ENCODE data around the gene SORCS2.
"Not testable (repeated sequence)": the region's sequence is repeated elsewhere in the genome, so short reads cannot be mapped to it uniquely, and the experiment has no call there.

SORCS2 gene

GRCh38 chr4:7160439-7160838 is 31.9 kb upstream of the SORCS2 start:
- DNase-seq (ENCODE audit: low read depth in 2 of 2): no peak

DNA sequence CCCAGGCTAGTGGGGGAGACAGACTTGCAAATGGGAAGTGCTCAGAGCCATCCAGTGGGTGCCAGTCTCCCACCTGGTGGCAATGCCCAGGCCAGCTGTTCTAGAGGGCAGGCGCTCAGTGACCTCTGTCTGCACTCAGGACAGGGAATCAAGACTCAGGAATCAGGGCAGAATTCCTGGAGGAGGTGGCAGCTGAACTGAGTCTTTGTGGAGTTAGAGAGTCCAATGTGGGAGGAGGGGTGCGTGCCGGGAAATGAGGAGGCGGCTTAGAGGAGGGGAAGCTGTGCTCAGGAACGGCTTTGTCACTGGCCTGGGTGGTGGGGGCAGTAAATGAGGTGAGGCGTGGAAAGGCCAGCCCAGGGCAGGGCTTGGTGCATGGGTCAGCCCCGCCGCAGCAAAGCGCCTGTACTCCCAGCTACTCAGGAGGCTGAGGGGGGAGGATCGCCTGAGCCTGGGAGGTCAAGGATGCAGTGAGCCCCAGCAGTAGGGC is 31.3 kb upstream of the SORCS2 start:
- no peak for DNase-seq (ENCODE audit: low read depth in 2 of 2)

DNA sequence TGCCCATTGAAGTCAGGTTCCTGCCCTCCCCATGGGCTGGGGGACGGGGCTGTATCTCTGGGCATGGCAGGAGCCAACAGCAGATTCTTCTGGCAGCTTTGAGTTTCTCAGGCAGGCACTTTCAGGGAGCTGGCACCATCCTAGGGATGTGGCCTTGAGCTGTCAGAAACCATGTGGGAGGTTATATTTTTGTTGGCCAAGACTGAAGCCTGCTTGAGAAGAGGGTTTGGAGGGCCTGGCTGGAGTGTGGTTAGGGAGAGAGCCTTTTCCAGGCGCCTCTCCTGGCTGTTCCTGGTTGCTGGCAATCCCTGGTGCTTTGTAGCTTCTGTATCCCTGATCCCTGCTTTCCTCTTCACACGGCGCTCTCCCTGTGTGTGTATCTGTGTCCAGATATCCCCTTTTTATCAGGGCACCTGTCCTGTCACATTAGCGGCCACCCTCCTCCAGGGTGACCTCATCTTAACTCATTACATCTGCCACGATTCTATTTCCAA is 30.6 kb upstream of the SORCS2 start:
- DNase-seq (ENCODE audit: low read depth in 2 of 2): no peak

GRCh38 chr4:7165056-7165873 is 27.1 kb upstream of the SORCS2 start:
- not testable (repeated sequence) for DNase-seq (ENCODE audit: low read depth in 2 of 2)

DNA sequence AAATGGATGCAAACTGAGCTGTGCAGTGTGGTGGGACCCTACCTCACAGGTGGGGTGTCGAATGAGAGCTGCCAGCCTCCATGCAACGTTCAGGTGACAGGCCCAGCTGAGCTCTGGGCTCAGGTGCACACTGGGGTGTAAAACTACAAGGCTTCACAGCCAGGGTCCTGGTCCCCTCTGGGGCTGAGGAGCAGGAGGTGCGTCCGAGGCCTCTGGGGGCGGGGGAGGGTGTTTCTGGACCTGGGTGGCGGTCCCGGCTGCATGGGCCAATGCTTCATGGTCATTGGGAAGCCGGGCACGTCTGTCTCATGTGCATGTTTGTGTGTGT is 26.5 kb upstream of the SORCS2 start:
- DNase-seq (ENCODE audit: low read depth in 2 of 2): no peak

DNA sequence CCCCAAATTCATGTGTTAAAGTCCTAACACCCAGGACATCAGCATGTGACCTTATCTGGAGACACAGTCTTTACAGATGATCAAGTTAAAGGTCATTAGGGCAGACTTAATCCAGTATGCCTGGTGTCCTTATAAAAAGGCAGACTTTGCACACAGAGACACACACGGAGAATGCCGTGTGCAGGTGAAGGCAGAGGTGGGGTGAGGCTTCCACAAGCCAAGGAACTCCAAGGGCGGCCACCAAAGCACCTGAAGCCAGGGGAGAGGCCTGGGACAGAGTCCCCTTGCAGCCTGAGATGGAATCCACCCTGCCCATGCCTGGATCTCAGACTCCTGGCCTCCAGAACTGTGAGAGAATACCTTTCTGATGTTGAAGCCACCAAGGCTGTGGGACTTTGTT is 26.1 kb upstream of the SORCS2 start:
- DNase-seq (ENCODE audit: low read depth in 2 of 2): no peak

DNA sequence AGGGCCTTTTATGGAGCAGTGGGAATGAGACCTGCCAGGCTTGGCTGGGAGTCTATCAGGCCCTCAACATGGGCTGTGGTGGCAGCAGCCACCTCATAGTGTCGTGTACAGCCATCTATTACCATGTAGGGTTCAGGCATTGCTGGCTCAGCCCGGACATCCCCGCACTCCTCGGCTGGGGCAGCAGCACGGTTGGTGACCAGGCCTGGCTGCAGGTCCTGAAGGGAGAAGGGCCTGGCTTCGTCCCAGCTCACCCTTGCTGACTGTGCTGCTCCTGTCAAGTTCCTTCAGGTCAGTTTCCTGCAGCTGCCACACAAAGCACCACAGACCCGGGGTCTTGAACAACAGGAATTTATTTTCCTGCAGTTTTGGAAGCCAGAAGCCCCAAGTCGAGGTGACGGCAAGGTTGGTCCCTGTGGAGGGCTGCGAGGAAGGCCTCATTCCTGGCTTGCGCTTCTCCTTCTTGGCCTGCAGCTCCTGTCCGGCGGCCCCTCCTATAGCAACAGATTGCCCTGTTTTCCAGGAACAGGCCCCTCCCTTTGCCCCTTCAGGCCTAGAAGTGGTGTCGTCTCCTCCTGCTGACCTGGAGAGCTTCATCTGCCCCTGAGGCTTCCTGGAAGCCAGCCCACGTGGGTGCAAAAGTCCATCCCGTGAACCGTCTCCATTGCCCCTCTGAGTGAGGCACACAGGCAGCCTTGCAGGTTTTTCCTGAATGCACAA is 25.2 kb upstream of the SORCS2 start:
- no peak for DNase-seq (ENCODE audit: low read depth in 2 of 2)

DNA sequence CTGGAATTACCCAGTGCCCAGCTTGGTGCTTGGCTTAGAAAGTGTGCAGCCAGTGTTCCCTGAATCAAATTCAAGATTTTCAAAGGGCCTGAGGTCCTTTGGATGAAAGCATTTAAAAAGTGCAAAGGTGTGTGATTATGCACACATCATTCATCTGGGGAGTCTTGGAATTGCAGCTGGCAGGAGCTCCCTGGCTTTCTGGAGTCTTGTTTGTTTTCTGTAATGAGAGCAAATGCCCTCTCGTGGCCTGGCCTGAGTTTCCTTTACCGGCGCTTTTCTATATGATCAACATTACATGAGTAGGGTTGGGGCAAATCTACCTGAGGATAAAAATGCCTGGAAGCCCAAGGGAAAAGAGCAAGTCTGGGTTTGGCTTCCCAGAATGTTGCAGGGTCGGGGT is 24.6 kb upstream of the SORCS2 start:
- no peak for DNase-seq (ENCODE audit: low read depth in 2 of 2)

DNA sequence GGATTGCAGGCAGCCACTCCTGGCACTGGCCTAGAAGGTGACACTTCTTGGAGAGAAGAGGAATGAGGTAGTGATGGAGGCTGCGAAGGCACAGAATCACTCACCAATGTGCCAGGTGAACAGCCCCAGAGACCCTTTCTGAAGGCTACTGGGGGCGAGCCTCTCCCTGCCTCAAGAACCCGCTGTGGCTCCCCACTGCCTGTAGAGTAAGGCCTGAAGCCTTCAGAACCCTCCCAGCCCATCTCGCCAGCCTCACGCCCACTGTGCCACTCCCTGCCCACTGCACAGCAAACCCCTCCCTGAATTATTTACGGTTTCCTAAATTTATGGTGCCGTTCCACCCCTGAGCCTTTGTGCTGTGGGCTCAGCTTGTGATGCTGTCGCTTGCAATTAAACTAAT is 24.2 kb upstream of the SORCS2 start:
- no peak for DNase-seq (ENCODE audit: low read depth in 2 of 2)

- no peak for DNase-seq (ENCODE audit: low read depth in 2 of 2)
These were observed 23.2 kb upstream of the SORCS2 start for GRCh38 chr4:7169134-7169533.

GRCh38 chr4:7170012-7170411 is 22.3 kb upstream of the SORCS2 start:
- DNase-seq (ENCODE audit: low read depth in 2 of 2): no peak

DNA sequence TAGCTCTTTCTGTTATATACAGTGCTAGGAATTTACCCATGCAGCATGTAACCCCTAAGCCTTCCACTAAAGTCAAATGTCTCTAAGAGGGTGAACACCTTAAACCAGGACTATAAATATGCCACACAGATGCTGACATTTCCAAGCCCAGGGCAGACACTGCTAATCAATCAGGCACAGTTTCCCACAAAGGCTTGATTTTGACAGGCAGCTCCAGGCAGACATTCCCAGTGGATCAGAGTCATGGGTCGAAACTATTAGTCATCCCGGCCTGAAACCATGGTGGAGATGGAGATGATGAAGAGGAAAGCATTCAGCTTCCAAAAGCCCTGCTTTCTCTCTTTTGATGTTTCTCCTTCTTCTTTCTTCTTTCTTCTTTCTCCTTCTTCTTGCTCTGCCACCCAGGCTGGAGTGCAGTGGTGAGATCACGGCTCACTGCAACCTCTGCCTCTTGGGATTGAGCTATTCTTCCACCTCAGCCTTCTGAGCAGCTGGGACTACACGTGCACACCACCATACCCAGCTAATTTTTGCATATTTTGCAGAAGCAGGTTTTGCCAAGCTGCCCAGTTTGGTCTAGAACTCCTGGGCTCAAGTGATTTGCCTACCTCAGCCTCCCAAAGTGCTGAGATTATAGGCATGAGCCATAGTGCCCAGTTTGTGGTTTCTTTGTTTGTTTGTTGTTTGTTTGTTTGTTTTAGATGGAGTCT is 21.0 kb upstream of the SORCS2 start:
- no peak for DNase-seq (ENCODE audit: low read depth in 2 of 2)

GRCh38 chr4:7172508-7172907 is 19.8 kb upstream of the SORCS2 start:
- no peak for DNase-seq (ENCODE audit: low read depth in 2 of 2)

- DNase-seq (ENCODE audit: low read depth in 2 of 2): no peak
These were observed 19.4 kb upstream of the SORCS2 start for GRCh38 chr4:7172946-7173345.

- no peak for DNase-seq (ENCODE audit: low read depth in 2 of 2)
These were observed 18.4 kb upstream of the SORCS2 start for GRCh38 chr4:7173841-7174449.

DNA sequence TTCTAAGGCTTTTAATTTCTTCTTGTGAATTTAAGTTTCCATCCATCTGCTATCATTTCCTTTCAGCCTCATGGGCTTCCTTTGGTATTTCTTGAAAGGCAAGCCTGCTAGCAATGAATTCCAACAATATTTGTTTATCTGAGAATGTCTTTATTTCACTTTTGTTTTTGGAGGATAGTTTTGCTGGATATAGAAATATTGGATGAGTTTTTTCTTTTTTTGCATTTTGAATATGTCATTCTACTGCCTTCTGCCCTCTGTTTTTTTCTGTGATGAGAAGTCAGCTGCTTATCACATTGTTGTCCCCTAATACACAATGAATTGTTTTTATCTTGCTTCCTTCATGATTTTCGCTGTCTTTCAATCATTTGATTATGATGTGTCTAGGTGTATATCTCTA is 13.2 kb upstream of the SORCS2 start:
- DNase-seq (ENCODE audit: low read depth in 2 of 2): no peak

- DNase-seq (ENCODE audit: low read depth in 2 of 2): no peak
These were observed 11.4 kb upstream of the SORCS2 start for GRCh38 chr4:7180938-7181337.

DNA sequence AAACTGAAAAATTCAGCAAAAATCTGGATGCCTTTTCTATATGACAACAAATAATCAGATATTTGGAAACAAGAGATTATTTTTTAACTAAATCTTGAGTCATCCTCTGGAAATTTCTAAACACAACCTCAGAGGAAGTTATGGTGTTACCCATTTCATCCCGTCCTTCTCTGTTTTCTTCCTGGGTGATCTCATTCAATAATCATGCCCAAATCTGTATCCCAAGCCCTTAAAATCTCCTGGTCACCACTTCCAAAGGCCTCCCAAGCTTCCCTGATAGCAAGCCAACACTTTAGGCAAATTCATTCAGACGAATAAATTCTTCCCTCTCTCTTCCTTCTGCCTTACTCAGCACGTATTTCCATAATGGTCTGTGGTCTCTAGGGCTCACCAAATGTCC is 9.7 kb upstream of the SORCS2 start:
- DNase-seq (ENCODE audit: low read depth in 2 of 2): no peak

- peak; percentile 41 for DNase-seq (ENCODE audit: low read depth in 2 of 2)
These were observed 9.2 kb upstream of the SORCS2 start for GRCh38 chr4:7183161-7183560.

DNA sequence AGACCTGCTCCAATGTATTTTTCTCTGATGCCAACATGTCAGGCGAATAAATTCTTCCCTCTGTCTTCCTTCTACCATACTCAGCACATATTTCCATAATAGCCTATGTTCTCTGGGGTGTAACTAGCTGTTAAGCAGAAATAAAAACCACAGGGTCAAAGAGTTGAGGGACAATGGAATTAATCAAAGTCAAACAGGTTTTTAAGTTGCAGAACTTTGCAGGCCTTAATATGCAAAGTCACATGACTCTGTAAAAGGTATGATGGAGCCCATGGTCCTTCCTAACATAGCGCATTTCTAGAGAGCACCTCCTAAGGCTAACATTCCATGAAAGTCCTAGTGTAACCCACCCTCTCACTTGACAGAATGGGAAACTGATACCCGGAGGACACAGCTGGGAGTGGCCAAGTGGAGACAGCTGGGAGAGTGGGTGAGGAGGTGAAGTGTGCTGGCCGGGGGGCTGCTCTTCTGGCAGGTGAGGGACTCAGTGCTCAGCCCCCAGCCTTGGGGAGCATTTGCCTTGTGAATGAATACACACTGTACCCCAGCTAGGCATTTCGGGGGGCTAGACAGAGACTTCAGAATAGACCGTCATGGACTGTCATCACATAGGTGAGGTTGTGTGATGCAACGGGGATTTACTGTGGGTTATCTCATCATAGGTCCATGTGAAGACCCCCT is 8.4 kb upstream of the SORCS2 start:
- no peak for DNase-seq (ENCODE audit: low read depth in 2 of 2)

- no peak for DNase-seq (ENCODE audit: low read depth in 2 of 2)
These were observed 6.8 kb upstream of the SORCS2 start for GRCh38 chr4:7185487-7186030.
